CD4-positive, alpha-beta T cell treated with Interleukin-2 at 100 ng/mL for 4 hours (primary cell): ENCODE measurements around the gene ACBD3.

ENCODE experiments used
- DNase-seq: peaks from one replicate; pipeline ENCODE4 v3.0.0-alpha.2; 2020; ENCODE audit warnings: low spot score

The ACBD3 gene

DNA sequence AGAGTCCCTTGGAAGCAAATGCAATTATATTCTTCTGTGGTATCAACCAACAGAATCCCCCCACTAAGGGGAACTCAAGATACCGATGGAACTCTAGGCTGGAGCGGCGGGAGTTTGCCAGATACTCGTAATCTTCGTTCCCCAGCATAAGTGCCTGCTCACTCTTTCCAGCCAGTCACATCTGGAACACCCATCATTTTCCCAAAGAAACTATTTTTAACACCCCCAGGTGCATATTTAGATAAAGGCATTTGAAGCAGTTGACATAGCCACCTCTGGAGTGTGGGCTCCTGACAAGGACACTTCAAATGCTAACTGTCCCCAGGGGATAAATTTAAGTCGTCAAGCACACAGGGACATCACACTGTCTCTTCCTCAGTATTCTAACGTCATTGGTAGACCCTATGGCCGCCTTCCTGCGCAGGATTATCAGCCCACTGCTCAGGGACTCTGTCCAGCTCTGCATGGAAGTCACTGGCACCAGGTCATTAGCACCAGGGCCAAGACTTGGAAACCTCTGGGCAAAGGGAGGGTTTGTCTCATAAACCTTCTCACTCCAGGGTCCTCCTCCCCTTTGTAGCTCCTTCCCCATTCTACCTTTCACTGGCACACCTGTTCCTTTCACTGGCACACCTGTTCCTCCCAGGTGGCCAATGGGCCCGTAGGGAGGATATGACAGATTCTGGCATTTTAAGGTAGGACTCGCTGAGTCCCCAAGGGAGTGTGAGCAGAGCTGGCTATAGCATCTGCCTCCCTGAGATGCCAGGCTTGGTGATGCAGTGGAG lies 75.3 kb downstream of the ACBD3 start:
- no peak for DNase-seq

DNA sequence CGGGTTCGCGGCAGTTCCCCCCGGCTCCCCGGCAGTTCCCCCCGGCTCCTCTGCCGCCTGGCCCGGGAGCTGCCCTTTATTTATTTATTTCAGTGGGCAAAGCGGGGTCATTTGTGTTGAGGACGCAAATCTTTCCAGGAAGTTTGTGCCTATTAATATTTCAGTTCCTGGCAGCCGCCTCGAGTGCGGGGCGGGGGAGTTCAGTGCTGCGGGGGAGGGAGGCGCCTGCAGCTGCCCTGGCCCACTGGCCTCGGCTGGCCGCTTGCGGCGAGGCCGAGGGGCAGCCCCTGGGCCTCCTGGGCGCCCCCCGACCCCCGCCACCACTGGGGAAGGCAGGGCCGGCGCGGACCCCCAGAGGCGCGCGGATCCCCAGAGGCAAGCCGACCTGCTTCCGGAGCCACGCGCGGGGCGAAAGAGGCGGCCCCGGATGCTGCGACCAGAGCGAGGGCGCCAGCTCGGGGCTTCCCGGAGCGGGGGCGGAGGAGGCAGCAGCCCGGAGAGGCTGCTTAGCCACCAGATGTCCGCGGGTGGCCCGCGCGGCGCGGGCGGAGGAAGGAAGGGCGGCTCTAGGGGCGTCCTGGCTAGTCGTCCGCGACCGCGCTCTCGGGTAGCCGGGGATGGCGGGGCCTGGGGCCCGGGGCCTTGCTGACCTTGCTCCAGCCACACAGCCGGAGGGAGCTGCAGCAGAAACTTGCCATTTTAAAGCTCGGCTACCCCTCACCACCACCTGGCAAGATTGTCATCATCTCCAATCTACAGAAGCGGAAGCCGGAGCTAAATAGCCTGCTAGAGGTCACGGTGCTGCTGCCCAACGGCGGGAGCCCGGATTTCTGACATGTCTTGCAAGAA lies 76.1 kb downstream of the ACBD3 start:
- DNase-seq: peak; percentile 45

DNA sequence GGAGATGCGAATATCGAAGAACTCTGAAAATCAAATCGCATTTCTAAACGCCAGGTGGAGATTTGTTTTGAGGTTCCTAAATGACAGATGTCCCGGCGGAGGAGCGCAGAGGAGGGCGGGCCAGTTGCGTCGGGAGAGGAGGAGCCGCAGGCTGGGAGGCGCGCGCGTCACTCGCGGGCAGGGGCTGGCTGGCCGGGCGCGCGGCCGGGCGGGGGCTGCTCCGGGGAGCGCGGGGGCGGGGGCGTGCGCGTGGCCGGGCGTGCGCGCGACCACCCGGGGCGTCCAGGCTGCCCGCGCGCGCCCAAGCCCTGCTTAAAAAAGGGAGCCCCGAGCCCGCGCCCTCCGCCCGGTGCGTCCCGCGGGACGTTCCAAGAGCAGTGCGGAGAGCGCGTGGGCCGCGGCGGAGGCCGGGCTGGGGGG lies 76.7 kb downstream of the ACBD3 start:
- peak; percentile 80 for DNase-seq

- DNase-seq: no peak
These were observed 77.4 kb downstream of the ACBD3 start for GRCh38 chr1:226108935-226109828.

DNA sequence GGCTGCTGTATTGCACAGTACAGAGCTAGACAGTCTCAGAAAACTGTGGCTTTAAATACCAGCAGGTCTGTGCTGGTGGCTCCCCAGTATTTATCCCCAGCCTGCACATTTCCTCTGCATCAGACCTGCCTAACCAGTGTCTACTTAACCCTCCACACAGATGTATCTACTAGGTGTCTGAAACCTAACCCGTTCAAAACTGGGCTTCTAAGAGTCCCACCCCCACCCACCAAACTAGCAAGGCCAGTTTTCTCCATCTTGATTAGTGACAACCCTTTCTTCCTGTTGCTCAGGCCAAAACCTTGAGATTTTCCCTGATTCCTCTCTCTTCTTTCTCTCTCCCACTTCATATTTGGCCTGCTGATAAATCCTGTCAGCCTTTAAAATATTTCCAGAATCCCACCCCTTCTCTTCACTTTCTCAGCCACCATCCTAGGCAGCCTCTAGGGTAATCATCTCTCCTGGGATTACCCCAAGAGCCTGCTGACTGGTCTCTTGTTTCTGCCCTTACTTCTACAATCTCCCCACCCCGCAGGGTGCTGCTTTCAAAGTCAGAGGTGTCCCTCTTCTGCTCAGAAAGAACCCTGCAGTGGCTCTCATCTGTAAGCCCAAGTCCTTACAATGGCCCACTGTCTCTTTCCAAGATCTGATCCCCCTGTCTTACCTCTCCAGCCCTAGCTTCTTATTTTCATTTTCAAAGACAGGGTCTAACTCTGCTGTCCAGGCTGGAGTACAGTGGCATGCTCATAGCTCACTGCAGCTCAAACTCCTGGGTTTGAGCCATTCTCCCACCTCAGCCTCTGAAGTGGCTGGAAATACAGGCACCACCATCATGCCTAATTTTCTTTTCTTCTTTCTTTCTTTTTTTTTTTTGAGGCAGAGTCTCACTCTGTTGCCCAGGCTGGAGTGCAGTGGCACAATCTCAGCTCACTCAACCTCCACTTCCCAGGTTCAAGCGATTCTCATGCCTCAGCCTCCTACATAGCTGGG lies 78.8 kb downstream of the ACBD3 start:
- DNase-seq: no peak

GRCh38 chr1:226104671-226105121 lies 81.8 kb downstream of the ACBD3 start:
- no peak for DNase-seq

GRCh38 chr1:226100436-226101391 lies 85.8 kb downstream of the ACBD3 start:
- DNase-seq: peak; percentile 31

DNA sequence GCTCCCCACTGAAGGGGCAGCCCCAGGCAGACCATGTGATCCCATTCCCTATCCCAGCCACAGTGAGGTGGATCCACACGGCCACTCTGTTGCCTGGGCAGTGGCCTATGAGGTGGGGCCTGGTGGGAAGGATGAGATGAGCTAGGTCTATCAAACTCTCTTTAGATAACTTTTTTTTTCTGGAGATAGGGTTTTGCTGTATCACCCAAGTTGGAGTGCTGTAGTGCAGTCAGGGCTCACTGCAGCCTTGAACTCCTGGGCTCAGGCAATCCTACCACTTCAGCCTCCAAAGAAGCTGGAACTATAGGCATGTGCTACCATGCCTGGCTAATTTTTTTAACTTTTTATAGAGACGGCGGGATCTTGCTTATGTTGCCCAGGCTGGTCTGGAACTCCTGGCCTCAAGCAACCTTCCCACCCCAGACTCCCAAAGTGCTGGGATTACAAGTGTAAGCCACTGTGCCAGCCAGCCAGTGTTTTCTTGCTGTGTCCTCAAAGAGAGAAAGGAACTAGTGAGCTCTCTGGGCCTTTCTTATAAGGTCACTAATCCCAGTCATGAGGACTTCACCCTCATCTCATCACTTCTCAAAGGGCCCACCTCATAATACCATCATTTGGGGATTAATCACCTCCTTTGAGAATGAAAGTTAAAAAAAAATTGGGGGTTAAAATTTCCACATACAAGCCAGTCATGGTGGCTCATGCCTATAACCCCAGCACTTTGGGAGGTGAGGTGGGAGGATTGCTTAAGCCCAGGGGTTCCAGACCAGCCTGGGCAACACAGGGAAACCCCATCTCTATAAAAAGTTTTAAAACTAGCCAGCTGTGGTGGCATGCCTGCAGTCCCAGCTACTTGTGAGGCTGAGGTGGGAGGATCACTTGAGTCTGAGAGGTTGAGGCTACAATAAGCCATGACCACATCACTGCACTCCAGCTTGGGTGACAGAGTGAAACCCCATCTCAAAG lies 87.4 kb downstream of the ACBD3 start:
- no peak for DNase-seq

DNA sequence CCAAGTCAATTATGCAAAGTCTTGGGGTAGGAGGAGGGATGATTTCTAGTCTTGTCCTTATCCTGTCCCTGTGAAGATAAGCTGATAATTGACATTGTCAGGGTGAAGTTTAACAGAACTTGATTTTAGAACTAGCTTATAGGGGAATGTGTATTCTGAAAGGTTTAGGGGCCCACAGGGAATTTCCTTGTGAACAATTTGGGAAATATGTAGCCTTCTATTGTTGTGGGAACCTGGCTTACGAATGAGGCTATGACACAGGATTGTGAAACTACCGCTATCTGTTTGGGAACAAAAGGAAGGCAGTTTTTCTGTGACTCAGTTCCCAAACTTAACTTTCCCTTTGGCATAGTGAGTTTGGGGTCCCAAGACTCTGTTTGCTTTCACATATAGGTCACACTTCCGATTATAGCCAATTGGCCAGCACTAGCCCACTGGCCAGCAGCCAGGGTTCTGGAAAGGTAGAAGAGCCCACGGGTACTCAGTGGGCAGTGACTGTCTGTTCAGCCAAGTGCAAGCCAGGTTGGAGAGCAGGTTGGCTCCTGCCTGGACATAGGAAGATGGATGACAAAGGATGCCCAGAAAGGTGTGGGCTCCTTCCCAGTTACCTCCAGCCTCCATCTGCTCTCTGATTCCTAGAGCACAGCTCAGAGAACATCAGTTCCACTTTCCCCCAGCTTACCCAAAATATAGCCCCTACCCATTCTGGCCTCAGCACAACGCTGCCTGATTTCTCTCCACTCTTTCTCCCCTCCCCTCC lies 88.5 kb downstream of the ACBD3 start:
- DNase-seq: no peak

GRCh38 chr1:226095286-226095685 lies 91.3 kb downstream of the ACBD3 start:
- no peak for DNase-seq
